KMS-11 (cell line): ENCODE results near the gene INHA.

Experiments
- H2AFZ ChIP-seq: fragments of 200-600 bp; sonication (generic); 2 replicates; pipeline ENCODE4 v1.6.1; 2016; ENCODE audit warnings: antibody characterized with exemption, mixed run types, low read depth
- H3K27ac ChIP-seq: fragments of 200-600 bp; sonication (generic); 2 replicates; pipeline ENCODE4 v1.6.1; 2016; ENCODE audit warnings: mild to moderate bottlenecking, mixed run types
- H3K27me3 ChIP-seq: fragments of 200-600 bp; sonication (generic); 2 replicates; pipeline ENCODE4 v1.6.1; 2017; ENCODE audit warnings: mild to moderate bottlenecking, low read depth, mixed run types, moderate library complexity; ENCODE audit not compliant: insufficient read depth
- H3K36me3 ChIP-seq: fragments of 200-600 bp; sonication (generic); 2 replicates; pipeline ENCODE4 v1.6.1; 2017; ENCODE audit warnings: mild to moderate bottlenecking, mixed run types; ENCODE audit not compliant: insufficient read depth
- H3K4me1 ChIP-seq: fragments of 200-600 bp; sonication (generic); 2 replicates; pipeline ENCODE4 v1.6.1; 2016; ENCODE audit warnings: mild to moderate bottlenecking, low read depth, mixed run types; ENCODE audit not compliant: poor library complexity, severe bottlenecking
- H3K4me2 ChIP-seq: fragments of 200-600 bp; sonication (generic); 2 replicates; pipeline ENCODE4 v1.7.0; 2016; ENCODE audit warnings: mild to moderate bottlenecking, mixed run types
- H3K4me3 ChIP-seq: fragments of 200-600 bp; sonication (generic); IDR thresholded peaks from 2 replicates; pipeline ENCODE4 v1.6.1; 2017; ENCODE audit warnings: low read depth, low read length, mixed read lengths; ENCODE audit not compliant: insufficient read depth
- H3K79me2 ChIP-seq: fragments of 200-600 bp; sonication (generic); 2 replicates; pipeline ENCODE4 v1.6.1; 2016; ENCODE audit warnings: low read depth, mixed run types; ENCODE audit not compliant: insufficient read depth
- H3K9ac ChIP-seq: fragments of 200-600 bp; sonication (generic); 2 replicates; pipeline ENCODE4 v1.6.1; 2016; ENCODE audit warnings: mild to moderate bottlenecking, mixed run types
- H4K20me1 ChIP-seq: fragments of 200-600 bp; sonication (generic); 2 replicates; pipeline ENCODE4 v1.6.1; 2016; ENCODE audit warnings: mild to moderate bottlenecking, mixed run types; ENCODE audit not compliant: insufficient read depth
- TF ChIP-seq, protein P1 (sequence below): fragments of 200-600 bp; sonication (generic); conservative IDR thresholded peaks from 2 replicates; pipeline ENCODE4 v1.6.1; 2017; ENCODE audit warnings: low read depth, mild to moderate bottlenecking, antibody characterized with exemption, low read length, moderate library complexity, mixed read lengths

Gene INHA

GRCh38 chr2:219621935-219622334 is 49.8 kb downstream of the INHA start:
- Histone ChIP-seq H3K4me2 (no peak overlapping the region), H2AFZ (no peak overlapping the region), H3K36me3 (no peaks in the 10 kb centered on the region), H3K4me3 (no peak overlapping the region), H3K9ac (no peak overlapping the region), H3K27ac (no peak overlapping the region), H4K20me1 (no peaks in the 10 kb centered on the region), H3K4me1 (no peaks in the 10 kb centered on the region), H3K79me2 (no peaks in the 10 kb centered on the region), H3K27me3 (peaks cover 3% of the 10 kb centered on the region; the same call in 1 of the 2 replicates)
- TF ChIP-seq, protein P1, sequence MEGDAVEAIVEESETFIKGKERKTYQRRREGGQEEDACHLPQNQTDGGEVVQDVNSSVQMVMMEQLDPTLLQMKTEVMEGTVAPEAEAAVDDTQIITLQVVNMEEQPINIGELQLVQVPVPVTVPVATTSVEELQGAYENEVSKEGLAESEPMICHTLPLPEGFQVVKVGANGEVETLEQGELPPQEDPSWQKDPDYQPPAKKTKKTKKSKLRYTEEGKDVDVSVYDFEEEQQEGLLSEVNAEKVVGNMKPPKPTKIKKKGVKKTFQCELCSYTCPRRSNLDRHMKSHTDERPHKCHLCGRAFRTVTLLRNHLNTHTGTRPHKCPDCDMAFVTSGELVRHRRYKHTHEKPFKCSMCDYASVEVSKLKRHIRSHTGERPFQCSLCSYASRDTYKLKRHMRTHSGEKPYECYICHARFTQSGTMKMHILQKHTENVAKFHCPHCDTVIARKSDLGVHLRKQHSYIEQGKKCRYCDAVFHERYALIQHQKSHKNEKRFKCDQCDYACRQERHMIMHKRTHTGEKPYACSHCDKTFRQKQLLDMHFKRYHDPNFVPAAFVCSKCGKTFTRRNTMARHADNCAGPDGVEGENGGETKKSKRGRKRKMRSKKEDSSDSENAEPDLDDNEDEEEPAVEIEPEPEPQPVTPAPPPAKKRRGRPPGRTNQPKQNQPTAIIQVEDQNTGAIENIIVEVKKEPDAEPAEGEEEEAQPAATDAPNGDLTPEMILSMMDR: no peak

DNA sequence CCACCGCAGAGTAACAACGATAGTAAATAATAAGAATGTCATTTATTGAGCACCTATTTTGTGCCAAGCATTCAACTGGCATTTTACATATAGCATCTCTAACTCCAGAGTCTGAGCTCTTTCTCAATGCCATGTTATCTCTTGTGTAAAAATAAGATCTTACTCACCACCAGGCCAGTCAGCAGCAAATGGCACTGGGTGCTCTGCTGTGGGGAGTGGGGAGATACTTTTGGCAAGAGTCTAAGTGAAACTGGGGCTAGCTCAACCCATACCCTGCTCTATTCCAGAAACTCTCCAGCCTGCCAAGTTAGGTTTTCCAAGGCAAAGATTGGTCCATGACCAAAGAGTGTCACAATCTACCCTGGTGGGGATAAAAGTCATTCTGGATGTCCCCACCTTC is 50.4 kb downstream of the INHA start:
- no peaks in the 10 kb centered on the region for H3K79me2 ChIP-seq
- no peaks in the 10 kb centered on the region for H3K4me1 ChIP-seq
- no peaks in the 10 kb centered on the region for H3K36me3 ChIP-seq
- H3K27me3 ChIP-seq: peaks cover 6% of the 10 kb centered on the region; the same call in 1 of the 2 replicates
- H3K4me2 ChIP-seq: no peak overlapping the region
- no peaks in the 10 kb centered on the region for H4K20me1 ChIP-seq
- H3K4me3 ChIP-seq: no peak overlapping the region
- no peak overlapping the region for H2AFZ ChIP-seq
- TF ChIP-seq, protein P1: no peak
- H3K27ac ChIP-seq: no peak overlapping the region
- H3K9ac ChIP-seq: no peak overlapping the region

DNA sequence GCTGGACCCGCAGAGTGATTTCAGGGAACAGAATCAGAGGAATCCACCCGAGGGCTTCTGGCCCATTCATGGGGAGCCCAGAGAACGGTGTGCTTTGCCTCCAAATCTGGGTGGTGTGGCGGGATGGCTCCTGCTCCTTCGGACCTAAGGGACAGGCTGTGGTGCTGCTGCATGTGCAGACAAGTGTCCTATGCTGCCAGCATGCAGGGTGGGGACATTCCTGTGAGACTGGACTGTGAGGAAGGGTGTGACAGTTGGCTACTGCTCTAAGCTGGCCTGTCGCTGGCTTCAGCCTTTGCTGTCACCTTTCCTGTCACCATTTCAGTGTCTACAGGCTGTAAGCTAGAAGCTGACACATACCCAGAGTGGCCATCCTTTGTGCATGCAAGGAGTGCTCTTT is 52.5 kb downstream of the INHA start:
- H3K4me2 ChIP-seq: no peak overlapping the region
- H3K27me3 ChIP-seq: peaks cover 6% of the 10 kb centered on the region; the same call in 1 of the 2 replicates
- no peak overlapping the region for H3K27ac ChIP-seq
- TF ChIP-seq, protein P1: no peak
- no peaks in the 10 kb centered on the region for H4K20me1 ChIP-seq
- no peaks in the 10 kb centered on the region for H3K36me3 ChIP-seq
- no peaks in the 10 kb centered on the region for H3K79me2 ChIP-seq
- no peaks in the 10 kb centered on the region for H3K4me1 ChIP-seq
- H3K9ac ChIP-seq: no peak overlapping the region
- H3K4me3 ChIP-seq: no peak overlapping the region
- no peak overlapping the region for H2AFZ ChIP-seq

DNA sequence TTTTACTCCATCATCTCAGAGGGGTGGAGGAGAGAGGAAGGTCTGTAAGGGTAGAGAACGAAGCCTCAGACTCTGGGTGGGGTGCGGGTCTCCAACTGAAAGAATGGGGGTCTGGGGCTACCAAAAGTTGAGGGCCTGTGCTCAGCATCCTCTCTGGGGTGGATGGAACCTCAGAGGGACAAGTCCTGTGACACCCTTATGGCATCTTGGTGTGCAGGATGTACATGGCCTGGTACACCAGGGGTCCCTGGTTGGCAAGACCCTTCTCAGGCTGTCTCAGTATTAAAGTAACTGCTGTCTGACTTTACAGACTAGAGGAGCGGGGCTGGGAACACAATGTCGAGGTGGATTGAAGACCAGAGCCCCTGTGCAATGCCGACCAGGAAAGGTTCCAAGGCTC is 53.1 kb downstream of the INHA start:
- Histone ChIP-seq H3K4me2 (no peak overlapping the region), H3K36me3 (no peaks in the 10 kb centered on the region), H4K20me1 (no peaks in the 10 kb centered on the region), H3K9ac (no peak overlapping the region), H2AFZ (no peak overlapping the region), H3K27ac (no peak overlapping the region), H3K4me3 (no peak overlapping the region), H3K4me1 (no peaks in the 10 kb centered on the region), H3K79me2 (no peaks in the 10 kb centered on the region), H3K27me3 (peaks cover 6% of the 10 kb centered on the region; the same call in 1 of the 2 replicates)
- TF ChIP-seq, protein P1: no peak
